ENCODE data around the gene RRAGB. TPM values are rescaled to one million over a fixed set of nuclear protein-coding genes. Genes with fewer than 3 reads are reported as not detected.

Gene RRAGB
- polyA plus RNA-seq, 1 of the 3 experiments (the other 2 are of a cell fraction), result 13.1 TPM

GRCh38 chrX:55787063-55787462 is 69.5 kb downstream of the RRAGB start:
- H3K27me3 ChIP-seq (ENCODE audit: insufficient read depth), result no peaks in the 10 kb centered on the region; the same call in 1 of the 2 replicates
- ChIA-PET CTCF (no interaction called here), POLR2A (no interaction called here)
- TF ChIP-seq MEF2A (IDR thresholded peaks at IDR 0.05; ENCODE audit: borderline replicate concordance, low read depth), result no peak
- H3K9me3 ChIP-seq, result no peaks in the 10 kb centered on the region
- no peak overlapping the region for H3K4me3 ChIP-seq (ENCODE audit: low read depth in 2 of 2, low read length in 1 of 2)
- H3K9ac ChIP-seq, result no peak overlapping the region
- H4K20me1 ChIP-seq (ENCODE audit: insufficient read depth), result no peaks in the 10 kb centered on the region
- no peaks in the 10 kb centered on the region for H3K4me1 ChIP-seq (ENCODE audit: control insufficient read depth in 1 of 2, insufficient read depth in 2 of 2, low read depth in 1 of 2, low read length in 1 of 2)
- no peak for DNase-seq
- no peak overlapping the region for H3K4me2 ChIP-seq
- no peaks in the 10 kb centered on the region for H3K9me2 ChIP-seq
- no peak overlapping the region for H2AFZ ChIP-seq (ENCODE audit: low read depth)
- no peaks in the 10 kb centered on the region for H3K79me2 ChIP-seq (ENCODE audit: insufficient read depth)
- H3F3A ChIP-seq (replicated peaks; ENCODE audit: insufficient read depth), result no peaks in the 10 kb centered on the region
- H3K27ac ChIP-seq (ENCODE audit: low read depth in 2 of 2, low read length in 1 of 2), result no peak overlapping the region
- no peaks in the 10 kb centered on the region for H3K36me3 ChIP-seq (replicated peaks in 1 of 2; ENCODE audit: control insufficient read depth in 1 of 2, insufficient read depth in 2 of 2, low read length in 1 of 2)

DNA sequence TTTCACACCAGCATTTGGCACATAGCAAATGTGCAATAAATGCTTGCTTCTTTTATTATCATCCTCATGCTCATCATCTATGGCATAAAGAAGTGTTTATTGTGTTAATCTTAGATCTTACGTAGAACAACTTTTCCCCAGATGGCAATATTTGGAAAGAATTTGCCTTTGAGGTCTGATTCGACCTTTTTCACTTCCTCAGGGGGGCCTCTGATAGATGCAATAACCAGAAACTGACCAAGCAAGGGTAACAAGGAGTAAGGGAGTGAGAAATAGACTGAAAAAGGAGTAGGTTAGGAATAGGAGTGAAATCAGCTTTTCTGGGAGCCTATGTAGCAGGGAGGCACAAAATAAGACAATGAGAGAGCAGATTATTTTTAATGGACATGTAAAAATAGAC is 70.2 kb downstream of the RRAGB start:
- H3F3A ChIP-seq (replicated peaks; ENCODE audit: insufficient read depth), result no peaks in the 10 kb centered on the region
- 4% methylated on average over 2 of the region's 2 CpGs for WGBS (ENCODE audit: low lambda C conversion rate)
- no peaks in the 10 kb centered on the region for H3K79me2 ChIP-seq (ENCODE audit: insufficient read depth)
- no peaks in the 10 kb centered on the region for H4K20me1 ChIP-seq (ENCODE audit: insufficient read depth)
- no peak for DNase-seq
- no peaks in the 10 kb centered on the region; the same call in 1 of the 2 replicates for H3K27me3 ChIP-seq (ENCODE audit: insufficient read depth)
- no peaks in the 10 kb centered on the region for H3K9me2 ChIP-seq
- H3K9me3 ChIP-seq, result no peaks in the 10 kb centered on the region
- no peak overlapping the region for H3K4me3 ChIP-seq (ENCODE audit: low read depth in 2 of 2, low read length in 1 of 2)
- TF ChIP-seq MEF2A (IDR thresholded peaks at IDR 0.05; ENCODE audit: borderline replicate concordance, low read depth) (no peak), GABPA (IDR thresholded peaks at IDR 0.05; ENCODE audit: low read depth) (no peak), NRF1 (IDR thresholded peaks at IDR 0.05; ENCODE audit: low read depth, low read length) (no peak), SMC3 (IDR thresholded peaks at IDR 0.05; ENCODE audit: low read depth, low read length) (no peak), TAF1 (IDR thresholded peaks at IDR 0.05; ENCODE audit: borderline replicate concordance, low read depth, low read length) (no peak), REST (IDR thresholded peaks at IDR 0.05; ENCODE audit: low read depth, low read length) (no peak), RFX5 (IDR thresholded peaks at IDR 0.05; ENCODE audit: low read length) (no peak)
- TF ChIP-seq, protein P1, sequence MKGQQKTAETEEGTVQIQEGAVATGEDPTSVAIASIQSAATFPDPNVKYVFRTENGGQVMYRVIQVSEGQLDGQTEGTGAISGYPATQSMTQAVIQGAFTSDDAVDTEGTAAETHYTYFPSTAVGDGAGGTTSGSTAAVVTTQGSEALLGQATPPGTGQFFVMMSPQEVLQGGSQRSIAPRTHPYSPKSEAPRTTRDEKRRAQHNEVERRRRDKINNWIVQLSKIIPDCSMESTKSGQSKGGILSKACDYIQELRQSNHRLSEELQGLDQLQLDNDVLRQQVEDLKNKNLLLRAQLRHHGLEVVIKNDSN (IDR thresholded peaks at IDR 0.05; ENCODE audit: borderline replicate concordance, low read depth), result no peak
- H3K4me2 ChIP-seq, result no peak overlapping the region
- ChIA-PET POLR2A (no interaction called here), CTCF (no interaction called here)
- no peaks in the 10 kb centered on the region for H3K36me3 ChIP-seq (replicated peaks in 1 of 2; ENCODE audit: control insufficient read depth in 1 of 2, insufficient read depth in 2 of 2, low read length in 1 of 2)
- H3K4me1 ChIP-seq (ENCODE audit: control insufficient read depth in 1 of 2, insufficient read depth in 2 of 2, low read depth in 1 of 2, low read length in 1 of 2), result no peaks in the 10 kb centered on the region
- no peak overlapping the region for H3K27ac ChIP-seq (ENCODE audit: low read depth in 2 of 2, low read length in 1 of 2)
- no peak overlapping the region for H3K9ac ChIP-seq
- no peak overlapping the region for H2AFZ ChIP-seq (ENCODE audit: low read depth)

Data from SK-N-SH (cell line).